ENCODE data around the gene FBXO31. TPM values are rescaled to one million over a fixed set of nuclear protein-coding genes. Genes with fewer than 3 reads are reported as not detected.
A peak's percentile ranks its signal among the peaks of the same experiment; 100 is the strongest.

FBXO31 gene
- total and polyA plus RNA-seq, 7 donors: 15.0 to 120 (median 86.7) TPM

DNA sequence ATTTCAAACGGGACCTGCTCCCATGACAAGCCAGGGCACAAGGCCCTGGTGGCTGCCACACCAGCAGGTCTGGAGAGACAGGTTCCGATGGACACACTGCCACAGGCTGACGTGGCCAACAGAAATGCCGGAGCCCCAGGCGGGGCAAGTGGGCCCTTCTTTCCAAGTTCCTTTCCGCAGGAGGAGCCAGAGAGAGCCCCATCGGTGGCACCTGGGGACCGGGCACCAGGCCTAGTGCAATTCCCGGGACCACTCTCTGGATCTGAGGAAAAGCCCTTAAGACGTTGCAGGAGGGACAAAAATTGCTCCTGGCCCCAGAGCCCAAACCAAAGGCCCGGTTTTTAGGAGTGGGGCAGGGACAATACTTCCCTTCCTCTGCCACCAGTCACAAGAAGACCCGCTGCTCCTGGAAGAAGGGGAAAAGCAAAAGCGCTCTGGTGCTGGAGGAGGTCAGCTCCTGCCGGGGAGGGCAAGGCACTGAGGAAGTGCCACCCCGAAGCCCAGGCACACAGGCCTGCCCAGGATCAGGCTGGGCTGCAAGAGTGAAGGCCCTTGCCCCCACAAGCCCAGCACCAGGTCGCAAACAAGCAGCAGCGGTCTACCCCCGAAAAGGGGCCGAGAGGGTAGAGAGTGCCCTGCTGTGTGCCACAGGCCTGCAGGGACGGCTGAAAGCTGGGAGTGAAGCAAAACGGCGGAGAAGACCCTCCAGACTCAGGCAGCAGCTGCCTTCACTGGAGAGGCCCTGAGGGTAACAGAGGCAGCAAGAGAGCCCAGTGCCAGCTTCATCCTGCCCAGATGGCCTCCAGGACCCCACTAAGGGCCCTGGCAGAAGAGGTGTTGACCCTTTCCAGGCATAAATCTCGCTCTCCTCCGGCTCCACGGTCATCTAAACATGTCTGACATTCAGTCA lies 37.7 kb upstream of the FBXO31 start:
- peak; percentile 55 for DNase-seq
- TF ChIP-seq EP300 (IDR thresholded peaks at IDR 0.05) (no peak), POLR2AphosphoS5 (IDR thresholded peaks at IDR 0.05) (no peak), POLR2A (IDR thresholded peaks at IDR 0.05) (no peak)
- TF ChIP-seq, protein P1, sequence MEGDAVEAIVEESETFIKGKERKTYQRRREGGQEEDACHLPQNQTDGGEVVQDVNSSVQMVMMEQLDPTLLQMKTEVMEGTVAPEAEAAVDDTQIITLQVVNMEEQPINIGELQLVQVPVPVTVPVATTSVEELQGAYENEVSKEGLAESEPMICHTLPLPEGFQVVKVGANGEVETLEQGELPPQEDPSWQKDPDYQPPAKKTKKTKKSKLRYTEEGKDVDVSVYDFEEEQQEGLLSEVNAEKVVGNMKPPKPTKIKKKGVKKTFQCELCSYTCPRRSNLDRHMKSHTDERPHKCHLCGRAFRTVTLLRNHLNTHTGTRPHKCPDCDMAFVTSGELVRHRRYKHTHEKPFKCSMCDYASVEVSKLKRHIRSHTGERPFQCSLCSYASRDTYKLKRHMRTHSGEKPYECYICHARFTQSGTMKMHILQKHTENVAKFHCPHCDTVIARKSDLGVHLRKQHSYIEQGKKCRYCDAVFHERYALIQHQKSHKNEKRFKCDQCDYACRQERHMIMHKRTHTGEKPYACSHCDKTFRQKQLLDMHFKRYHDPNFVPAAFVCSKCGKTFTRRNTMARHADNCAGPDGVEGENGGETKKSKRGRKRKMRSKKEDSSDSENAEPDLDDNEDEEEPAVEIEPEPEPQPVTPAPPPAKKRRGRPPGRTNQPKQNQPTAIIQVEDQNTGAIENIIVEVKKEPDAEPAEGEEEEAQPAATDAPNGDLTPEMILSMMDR (IDR thresholded peaks at IDR 0.05): no peak
- intact Hi-C loops (cut with DNase I): no loop called here
- Histone ChIP-seq H3K27ac (no peak overlapping the region), H3K4me1 (no peaks in the 10 kb centered on the region), H3K36me3 (peaks cover 2 to 77% (median 25%) of the 10 kb centered on the region in 4 donors), H3K9me3 (no peaks in the 10 kb centered on the region), H3K4me3 (no peak overlapping the region), H3K27me3 (no peaks in the 10 kb centered on the region)
- WGBS, 2 donors: 95 to 96% methylated on average over 25 of the region's 25 CpGs

DNA sequence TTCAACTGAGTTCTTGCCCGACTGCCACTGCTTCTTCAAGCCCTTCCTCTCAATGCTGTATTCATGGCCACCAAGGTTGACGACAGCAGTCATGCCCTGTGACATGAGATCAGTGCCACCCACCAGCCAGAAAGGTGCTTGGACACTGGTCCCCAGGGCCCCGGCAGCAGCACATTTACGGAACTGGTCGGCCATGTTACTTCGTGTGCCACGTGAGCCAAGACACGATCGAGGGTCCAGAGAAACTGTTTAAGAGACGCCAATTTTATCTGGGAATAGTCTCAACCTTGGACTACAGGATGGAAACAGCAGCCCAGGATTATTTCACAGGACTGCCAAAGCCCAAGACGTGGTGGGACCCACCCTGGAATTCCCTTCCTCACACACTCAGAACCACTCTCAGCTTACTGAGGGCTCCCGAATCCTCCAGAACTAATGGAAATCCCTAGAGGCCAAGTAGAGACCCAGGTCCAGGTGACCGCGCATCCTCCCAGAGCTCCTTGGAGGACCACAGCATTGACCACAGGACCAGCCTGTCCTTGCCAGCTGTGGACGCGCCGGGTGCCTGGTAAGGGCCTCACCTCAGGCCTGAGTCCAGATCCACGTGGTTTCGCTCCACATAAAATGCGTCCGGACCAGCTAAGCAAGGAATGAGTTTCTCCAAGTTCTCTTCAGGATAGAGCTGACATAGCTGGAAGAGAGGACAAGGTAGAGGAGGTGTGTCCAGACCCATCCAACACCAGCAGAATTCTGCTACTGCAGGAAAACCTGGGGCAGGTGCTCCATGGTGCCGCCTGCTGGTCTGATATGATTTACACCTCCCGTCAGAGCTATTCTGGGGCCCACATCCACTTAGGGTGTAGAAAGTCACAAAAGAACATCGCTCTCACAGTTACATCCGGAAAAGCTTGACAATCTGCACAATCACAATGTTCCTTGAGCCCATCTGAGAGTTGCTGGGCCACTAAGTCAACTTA lies 36.7 kb upstream of the FBXO31 start:
- Histone ChIP-seq H3K4me3 (no peak overlapping the region), H3K4me1 (no peaks in the 10 kb centered on the region), H3K27ac (no peak overlapping the region), H3K27me3 (no peaks in the 10 kb centered on the region), H3K36me3 (peaks cover 3 to 86% (median 27%) of the 10 kb centered on the region in 4 donors), H3K9me3 (no peaks in the 10 kb centered on the region)
- TF ChIP-seq EP300 (IDR thresholded peaks at IDR 0.05) (no peak), POLR2A (IDR thresholded peaks at IDR 0.05) (no peak), POLR2AphosphoS5 (IDR thresholded peaks at IDR 0.05) (no peak)
- TF ChIP-seq, protein P1 (IDR thresholded peaks at IDR 0.05): no peak
- WGBS, 2 donors: 94 to 96% methylated on average over 25 of the region's 25 CpGs
- peak; percentile 50 for DNase-seq
- intact Hi-C loops (cut with DNase I): no loop called here

DNA sequence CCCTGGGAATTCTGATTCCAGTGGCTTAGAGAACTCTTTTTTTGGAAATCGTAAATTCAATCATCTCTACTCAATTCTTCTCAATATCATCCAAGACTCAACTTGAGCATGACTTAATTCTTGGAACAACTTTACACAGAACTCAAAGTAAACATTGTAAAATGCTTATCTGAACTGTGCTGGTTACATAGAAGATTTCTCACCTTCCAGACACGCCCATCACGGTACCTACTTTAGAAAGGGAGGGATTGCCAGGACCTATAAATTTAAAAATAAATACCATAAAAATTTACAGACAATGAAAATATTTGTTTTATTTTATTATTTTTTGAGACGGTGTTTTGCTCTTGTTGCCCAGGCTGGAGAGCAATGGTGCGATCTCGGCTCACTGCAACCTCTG lies 35.1 kb upstream of the FBXO31 start:
- TF ChIP-seq EP300 (IDR thresholded peaks at IDR 0.05): no peak
- no peak for TF ChIP-seq POLR2A (IDR thresholded peaks at IDR 0.05)
- TF ChIP-seq, protein P1 (IDR thresholded peaks at IDR 0.05): no peak
- TF ChIP-seq POLR2AphosphoS5 (IDR thresholded peaks at IDR 0.05): no peak
- intact Hi-C loops (cut with DNase I): loop anchor here (5.0 to 10.0 kb wide), 3 partner anchors 74 to 219 kb away; partner anchors contain the start of gene ZCCHC14
- H3K36me3 ChIP-seq: peaks cover 3 to 95% (median 30%) of the 10 kb centered on the region in 4 donors
- no peaks in the 10 kb centered on the region for H3K9me3 ChIP-seq
- WGBS, 2 donors: 16 to 69% methylated on average over 6 of the region's 6 CpGs
- H3K4me1 ChIP-seq: no peaks in the 10 kb centered on the region
- no peak overlapping the region for H3K4me3 ChIP-seq
- H3K27me3 ChIP-seq: no peaks in the 10 kb centered on the region
- H3K27ac ChIP-seq: no peak overlapping the region
- no peak for DNase-seq

DNA sequence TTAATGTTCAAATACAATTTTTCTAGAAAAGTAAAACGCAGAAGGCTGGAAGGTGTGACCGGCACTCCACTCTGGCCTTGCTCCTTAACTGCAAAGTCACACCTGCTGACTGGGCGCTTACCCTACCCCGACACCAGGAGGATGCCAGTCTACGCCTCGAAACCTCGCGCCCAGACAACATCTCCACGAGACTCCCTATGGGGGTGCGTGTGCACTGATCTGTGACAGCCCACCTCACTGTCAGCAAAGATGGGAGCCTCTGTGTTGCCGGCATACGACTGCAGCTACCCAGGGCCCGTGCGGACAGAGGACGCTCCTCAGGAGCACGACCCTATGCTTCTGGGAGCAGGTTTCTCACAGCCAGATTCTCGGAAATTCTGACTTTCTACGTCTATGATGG lies 34.6 kb upstream of the FBXO31 start:
- Histone ChIP-seq H3K27me3 (no peaks in the 10 kb centered on the region), H3K27ac (no peak overlapping the region), H3K36me3 (peaks cover 3 to 95% (median 28%) of the 10 kb centered on the region in 4 donors), H3K4me3 (no peak overlapping the region), H3K9me3 (no peaks in the 10 kb centered on the region), H3K4me1 (no peaks in the 10 kb centered on the region)
- intact Hi-C loops (cut with DNase I): loop anchor here (5.0 to 10.0 kb wide), 3 partner anchors 74 to 219 kb away; partner anchors contain the start of gene ZCCHC14
- peak; percentile 25 for DNase-seq
- TF ChIP-seq EP300 (IDR thresholded peaks at IDR 0.05) (no peak), POLR2AphosphoS5 (IDR thresholded peaks at IDR 0.05) (no peak), POLR2A (IDR thresholded peaks at IDR 0.05) (no peak)
- TF ChIP-seq, protein P1 (IDR thresholded peaks at IDR 0.05): no peak
- WGBS, 2 donors: 81 to 90% methylated on average over 18 of the region's 18 CpGs

Measured in sigmoid colon (tissue), 7 donors.